Loucy (cell line): ENCODE measurements around the gene ALOX15.

Source experiments
- H2AFZ ChIP-seq: fragments of 200-600 bp; sonication (generic); 2 replicates; pipeline ENCODE4 v1.6.0; 2016; ENCODE audit warnings: antibody characterized with exemption, mild to moderate bottlenecking, low read length, moderate library complexity
- H3F3A ChIP-seq: fragments of 200-600 bp; 2 replicates; pipeline ENCODE4 v1.6.0; 2016; ENCODE audit warnings: antibody characterized with exemption, low read depth, mild to moderate bottlenecking
- H3K27me3 ChIP-seq: fragments of 200-600 bp; sonication (generic); 2 replicates; pipeline ENCODE4 v1.6.1; 2014; ENCODE audit warnings: low read length, mild to moderate bottlenecking; ENCODE audit not compliant: insufficient read depth, poor library complexity, severe bottlenecking
- H3K36me3 ChIP-seq: fragments of 200-600 bp; sonication (generic); 2 replicates; pipeline ENCODE4 v1.6.1; 2016; ENCODE audit warnings: low read length; ENCODE audit not compliant: insufficient read depth
- H3K4me1 ChIP-seq: fragments of 200-600 bp; sonication (generic); 2 replicates; pipeline ENCODE4 v1.5.1; 2014; ENCODE audit warnings: low read length, mild to moderate bottlenecking; ENCODE audit not compliant: insufficient read depth, poor library complexity, severe bottlenecking
- H3K4me2 ChIP-seq: fragments of 200-600 bp; sonication (generic); 2 replicates; pipeline ENCODE4 v1.6.0; 2014; ENCODE audit warnings: antibody characterized with exemption, low read length, low read depth, mild to moderate bottlenecking; ENCODE audit not compliant: poor library complexity, severe bottlenecking
- H3K4me3 ChIP-seq: fragments of 200-600 bp; sonication (generic); 2 replicates; pipeline ENCODE4 v1.5.1; 2014; ENCODE audit warnings: low read length, mild to moderate bottlenecking, mixed read lengths; ENCODE audit not compliant: poor library complexity, severe bottlenecking
- H3K79me2 ChIP-seq: fragments of 200-600 bp; sonication (generic); 2 replicates; pipeline ENCODE4 v1.6.1; 2014; ENCODE audit warnings: low read length; ENCODE audit not compliant: insufficient read depth
- H3K9ac ChIP-seq: fragments of 200-600 bp; sonication (generic); 2 replicates; pipeline ENCODE4 v1.6.0; 2014; ENCODE audit warnings: mild to moderate bottlenecking, low read depth, low read length, moderate library complexity; ENCODE audit not compliant: poor library complexity, severe bottlenecking
- H3K9me2 ChIP-seq: fragments of 200-600 bp; sonication (generic); replicated peaks from 2 replicates; pipeline ENCODE4 v1.6.1; 2016; ENCODE audit warnings: low read depth, low read length, mixed read lengths
- H3K9me3 ChIP-seq: fragments of 200-600 bp; sonication (generic); 2 replicates; pipeline ENCODE4 v1.6.1; 2014; ENCODE audit warnings: mild to moderate bottlenecking, antibody characterized with exemption, low read length, low read depth; ENCODE audit not compliant: insufficient read depth
- H4K20me1 ChIP-seq: fragments of 200-600 bp; sonication (generic); 2 replicates; pipeline ENCODE4 v1.6.0; 2014; ENCODE audit warnings: antibody characterized with exemption, low read length, mild to moderate bottlenecking; ENCODE audit not compliant: insufficient read depth, poor library complexity, severe bottlenecking
- EZH2phosphoT487 ChIP-seq: fragments of 200-600 bp; IDR thresholded peaks from 2 replicates; pipeline ENCODE4 v1.6.1; 2018; ENCODE audit warnings: antibody characterized with exemption, mild to moderate bottlenecking, moderate library complexity, borderline replicate concordance
- TF ChIP-seq, protein P1 (sequence below): fragments of 200-600 bp; sonication (generic); conservative IDR thresholded peaks from 2 replicates; pipeline ENCODE4 v1.5.1; 2014; ENCODE audit warnings: mild to moderate bottlenecking, antibody characterized with exemption, low read length

Gene ALOX15

GRCh38 chr17:4587195-4587594 is 54.3 kb downstream of the ALOX15 start:
- Histone ChIP-seq H3K36me3 (no peaks in the 10 kb centered on the region), H3K79me2 (no peaks in the 10 kb centered on the region), H3K9me2 (no peaks in the 10 kb centered on the region), H3K27me3 (no peaks in the 10 kb centered on the region), H3K9me3 (no peaks in the 10 kb centered on the region), H3K4me3 (no peak overlapping the region), H3K9ac (no peak overlapping the region), H4K20me1 (no peaks in the 10 kb centered on the region), H3K4me1 (no peaks in the 10 kb centered on the region), H3F3A (no peaks in the 10 kb centered on the region), H2AFZ (no peak overlapping the region), H3K4me2 (no peak overlapping the region)
- no peak for TF ChIP-seq EZH2phosphoT487
- TF ChIP-seq, protein P1, sequence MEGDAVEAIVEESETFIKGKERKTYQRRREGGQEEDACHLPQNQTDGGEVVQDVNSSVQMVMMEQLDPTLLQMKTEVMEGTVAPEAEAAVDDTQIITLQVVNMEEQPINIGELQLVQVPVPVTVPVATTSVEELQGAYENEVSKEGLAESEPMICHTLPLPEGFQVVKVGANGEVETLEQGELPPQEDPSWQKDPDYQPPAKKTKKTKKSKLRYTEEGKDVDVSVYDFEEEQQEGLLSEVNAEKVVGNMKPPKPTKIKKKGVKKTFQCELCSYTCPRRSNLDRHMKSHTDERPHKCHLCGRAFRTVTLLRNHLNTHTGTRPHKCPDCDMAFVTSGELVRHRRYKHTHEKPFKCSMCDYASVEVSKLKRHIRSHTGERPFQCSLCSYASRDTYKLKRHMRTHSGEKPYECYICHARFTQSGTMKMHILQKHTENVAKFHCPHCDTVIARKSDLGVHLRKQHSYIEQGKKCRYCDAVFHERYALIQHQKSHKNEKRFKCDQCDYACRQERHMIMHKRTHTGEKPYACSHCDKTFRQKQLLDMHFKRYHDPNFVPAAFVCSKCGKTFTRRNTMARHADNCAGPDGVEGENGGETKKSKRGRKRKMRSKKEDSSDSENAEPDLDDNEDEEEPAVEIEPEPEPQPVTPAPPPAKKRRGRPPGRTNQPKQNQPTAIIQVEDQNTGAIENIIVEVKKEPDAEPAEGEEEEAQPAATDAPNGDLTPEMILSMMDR = no peak

- no peaks in the 10 kb centered on the region for H3K9me3 ChIP-seq
- no peak overlapping the region for H3K9ac ChIP-seq
- H3K4me3 ChIP-seq = no peak overlapping the region
- no peaks in the 10 kb centered on the region for H3F3A ChIP-seq
- H3K36me3 ChIP-seq = no peaks in the 10 kb centered on the region
- no peaks in the 10 kb centered on the region for H4K20me1 ChIP-seq
- H3K4me2 ChIP-seq = no peak overlapping the region
- no peaks in the 10 kb centered on the region for H3K9me2 ChIP-seq
- no peaks in the 10 kb centered on the region for H3K4me1 ChIP-seq
- H3K79me2 ChIP-seq = no peaks in the 10 kb centered on the region
- no peak for TF ChIP-seq EZH2phosphoT487
- TF ChIP-seq, protein P1 = no peak
- H2AFZ ChIP-seq = no peak overlapping the region
- H3K27me3 ChIP-seq = no peaks in the 10 kb centered on the region
Measured at GRCh38 chr17:4586043-4586442, 55.4 kb downstream of the ALOX15 start.

DNA sequence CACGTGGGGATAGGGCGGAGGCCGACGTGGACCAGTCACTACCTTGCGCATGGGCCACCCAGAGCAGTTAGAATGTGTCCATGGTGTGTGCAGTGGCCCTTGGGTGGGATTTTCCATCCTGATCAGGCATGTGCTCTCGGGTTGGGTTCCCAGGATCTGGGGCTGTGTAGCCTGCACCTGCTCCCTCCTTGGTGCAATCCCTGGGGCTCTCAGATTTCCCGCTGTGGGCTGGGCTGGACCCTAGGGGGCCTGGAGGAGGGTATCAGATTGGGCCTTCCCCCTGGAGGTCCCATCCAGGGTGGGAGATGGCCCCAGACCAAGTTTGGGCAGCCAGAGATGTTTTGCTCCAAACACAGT is 55.9 kb downstream of the ALOX15 start:
- H2AFZ ChIP-seq = no peak overlapping the region
- no peak overlapping the region for H3K4me2 ChIP-seq
- no peak overlapping the region for H3K9ac ChIP-seq
- H3K4me3 ChIP-seq = no peak overlapping the region
- no peaks in the 10 kb centered on the region for H3K36me3 ChIP-seq
- H3K79me2 ChIP-seq = no peaks in the 10 kb centered on the region
- H3K27me3 ChIP-seq = no peaks in the 10 kb centered on the region
- TF ChIP-seq EZH2phosphoT487 = no peak
- TF ChIP-seq, protein P1 = no peak
- H3K4me1 ChIP-seq = no peaks in the 10 kb centered on the region
- H3K9me2 ChIP-seq = no peaks in the 10 kb centered on the region
- no peaks in the 10 kb centered on the region for H3F3A ChIP-seq
- no peaks in the 10 kb centered on the region for H4K20me1 ChIP-seq
- H3K9me3 ChIP-seq = no peaks in the 10 kb centered on the region
